H1 (cell line): Measurements from ENCODE around the gene FGF3. TPM values are rescaled to one million over a fixed set of nuclear protein-coding genes. Genes with fewer than 3 reads are reported as not detected.

ENCODE experiments used
- ASH2L ChIP-seq: fragments of 200-600, 300-600 bp; sonication (generic); IDR thresholded peaks from one replicate; pipeline ENCODE4 v1.7.1; 2017; ENCODE audit warnings: low read length
- CBX5 ChIP-seq: fragments of 300-800, 300-1000 bp; sonication (generic); IDR thresholded peaks from 2 replicates; pipeline ENCODE4 v1.7.1; 2016; ENCODE audit warnings: antibody characterized with exemption, low read length, low read depth
- CTBP2 ChIP-seq: IDR thresholded peaks from 2 replicates; pipeline ENCODE4 v1.7.0; 2011; ENCODE audit warnings: borderline replicate concordance, mild to moderate bottlenecking, moderate library complexity, mixed read lengths, low read length; ENCODE audit not compliant: insufficient read depth, insufficient read length
- EZH2 ChIP-seq: fragments of 200-600 bp; sonication (generic); IDR thresholded peaks from 2 replicates; pipeline ENCODE4 v1.7.1; 2012; ENCODE audit warnings: low read depth, mild to moderate bottlenecking, moderate library complexity, low read length, inconsistent platforms; ENCODE audit not compliant: severe bottlenecking
- FOSL1 ChIP-seq: IDR thresholded peaks from 2 replicates; pipeline ENCODE4 v1.6.1; 2011; ENCODE audit warnings: mild to moderate bottlenecking, low read depth, low read length, moderate library complexity; ENCODE audit not compliant: insufficient read depth
- MAFK ChIP-seq: IDR thresholded peaks from 2 replicates; pipeline ENCODE4 v1.6.1; 2012; ENCODE audit warnings: low read depth, mild to moderate bottlenecking, improper control_type of control experiment, low read length
- POU5F1 ChIP-seq: IDR thresholded peaks from 2 replicates; pipeline ENCODE4 v1.6.1; 2011; ENCODE audit warnings: low read depth, mild to moderate bottlenecking, low read length, moderate library complexity
- SP1 ChIP-seq: IDR thresholded peaks from 2 replicates; pipeline ENCODE4 v1.6.1; 2011; ENCODE audit warnings: low read depth, low read length
- SRF ChIP-seq: IDR thresholded peaks from 2 replicates; pipeline ENCODE4 v1.6.1; 2011; ENCODE audit warnings: mild to moderate bottlenecking, low read depth, low read length, moderate library complexity
- TBP ChIP-seq: IDR thresholded peaks from 2 replicates; pipeline ENCODE4 v1.6.1; 2011; ENCODE audit warnings: low read depth, low read length, improper control_type of control experiment
- polyA plus RNA-seq, 7 experiments: library from polyadenylated mRNA; depleted of rRNA in 3 of 7; stranded (reverse) in 5 of 7; unstranded in 2 of 7; fragments of >200 nt in 5 of 7; fragments of 200-250 nt in 2 of 7; gene quantifications; 1 replicate in 5 of 7; 2 replicates in 1 of 7; 4 replicates in 1 of 7; pipeline versions ENCODE4 v1.2.1 to v1.2.3, GENCODE V29; 2011 to 2013; ENCODE audit warnings: missing spikeins in 2 of 7, mixed read lengths in 2 of 7
- total RNA-seq: library from RNA; stranded (reverse); fragmentation: NEBNext Ultra II Directional; extraction: Animal tissue kit (Norgen Biotek cat#: 25700); gene quantifications from 2 replicates; pipeline ENCODE4 v1.2.1, GENCODE V29; 2021

Gene FGF3
- total and polyA plus RNA-seq, 2 of the 8 experiments (the other 6 are each of a cell fraction or from before 2014, with no cell fraction given) = not detected

- TF ChIP-seq EZH2 = no peak
- TF ChIP-seq CTBP2 = no peak
- TF ChIP-seq FOSL1 = no peak
- no peak for TF ChIP-seq SRF
- no peak for TF ChIP-seq MAFK
- no peak for TF ChIP-seq ASH2L
- TF ChIP-seq SP1 = no peak
- no peak for TF ChIP-seq POU5F1
- no peak for TF ChIP-seq CBX5
- no peak for TF ChIP-seq TBP
- TF ChIP-seq, all 59 proteins: peak for 0
Observed at GRCh38 chr11:69791276-69792180, 27.7 kb downstream of the FGF3 start (continued).
